SK-N-SH (cell line): ENCODE data around the gene PLIN5.

Experiments used
- CHD2 ChIP-seq: fragments of 150-350 bp; IDR thresholded peaks from 2 replicates; pipeline ENCODE4 v1.6.1; 2018; ENCODE audit warnings: low read length; ENCODE audit not compliant: partially characterized antibody
- CTCF ChIP-seq: fragments of 200-600 bp; sonication (generic); IDR thresholded peaks from 2 replicates; pipeline ENCODE4 v1.6.1; 2017; ENCODE audit warnings: antibody characterized with exemption, mild to moderate bottlenecking, moderate library complexity
- ELF1 ChIP-seq: IDR thresholded peaks from 2 replicates; pipeline ENCODE4 v1.4.0; 2012
- FOXJ3 ChIP-seq: sonication (generic); formaldehyde crosslinking; IDR thresholded peaks from 2 replicates; pipeline ENCODE4 v1.5.1; 2020; ENCODE audit warnings: mild to moderate bottlenecking, missing genetic modification reagents
- JUND ChIP-seq: IDR thresholded peaks from 2 replicates; pipeline ENCODE4 v1.4.0; 2012
- MEF2A ChIP-seq: IDR thresholded peaks from 2 replicates; pipeline ENCODE4 v1.4.0; 2012; ENCODE audit warnings: low read depth, borderline replicate concordance
- POLR2AphosphoS5 ChIP-seq: IDR thresholded peaks from 2 replicates; pipeline ENCODE4 v1.6.1; 2012; ENCODE audit warnings: low read depth, low read length
- RAD21 ChIP-seq: IDR thresholded peaks from 2 replicates; pipeline ENCODE4 v1.6.1; 2012; ENCODE audit warnings: mild to moderate bottlenecking, low read length
- REST ChIP-seq: IDR thresholded peaks from 2 replicates; pipeline ENCODE4 v1.6.1; 2012; ENCODE audit warnings: mild to moderate bottlenecking, low read depth, low read length, moderate library complexity
- SIN3A ChIP-seq: IDR thresholded peaks from 2 replicates; pipeline ENCODE4 v1.6.1; 2012; ENCODE audit warnings: low read depth, mild to moderate bottlenecking, low read length, moderate library complexity, borderline replicate concordance
- SMC3 ChIP-seq: IDR thresholded peaks from 2 replicates; pipeline ENCODE4 v1.6.1; 2012; ENCODE audit warnings: low read depth, low read length, improper control_type of control experiment
- TAF1 ChIP-seq: IDR thresholded peaks from 2 replicates; pipeline ENCODE4 v1.6.1; 2012; ENCODE audit warnings: low read depth, mild to moderate bottlenecking, low read length, moderate library complexity, borderline replicate concordance
- TF ChIP-seq, protein P1 (sequence below): fragments of 150-350 bp; IDR thresholded peaks from 2 replicates; pipeline ENCODE4 v1.6.1; 2017; ENCODE audit warnings: antibody characterized with exemption, low read length, low read depth, borderline replicate concordance

GRCh38 chr19:4566402-4567051 is 31.5 kb upstream of the PLIN5 start:
- TF ChIP-seq CTCF (no peak), RAD21 (no peak), TAF1 (no peak), POLR2AphosphoS5 (no peak), JUND (no peak), REST (no peak), CHD2 (no peak), MEF2A (no peak), FOXJ3 (CRISPR knock-in tag) (no peak), SMC3 (no peak), ELF1 (no peak), SIN3A (no peak)
- TF ChIP-seq, protein P1, sequence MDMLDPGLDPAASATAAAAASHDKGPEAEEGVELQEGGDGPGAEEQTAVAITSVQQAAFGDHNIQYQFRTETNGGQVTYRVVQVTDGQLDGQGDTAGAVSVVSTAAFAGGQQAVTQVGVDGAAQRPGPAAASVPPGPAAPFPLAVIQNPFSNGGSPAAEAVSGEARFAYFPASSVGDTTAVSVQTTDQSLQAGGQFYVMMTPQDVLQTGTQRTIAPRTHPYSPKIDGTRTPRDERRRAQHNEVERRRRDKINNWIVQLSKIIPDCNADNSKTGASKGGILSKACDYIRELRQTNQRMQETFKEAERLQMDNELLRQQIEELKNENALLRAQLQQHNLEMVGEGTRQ = no peak
